Measurements from ENCODE around the gene ACP4.

Gene ACP4

GRCh38 chr19:50843205-50843604 lies 53.0 kb downstream of the ACP4 start:
- no peak for DNase-seq (ENCODE audit: low spot score)
- TF ChIP-seq CTCF (IDR thresholded peaks at IDR 0.05), result no peak
- H3K27ac ChIP-seq, result no peak overlapping the region
- no peak overlapping the region for H3K4me3 ChIP-seq

- Histone ChIP-seq H3K4me3 (no peak overlapping the region), H3K27ac (no peak overlapping the region)
- DNase-seq (ENCODE audit: low spot score), result no peak
- TF ChIP-seq CTCF (IDR thresholded peaks at IDR 0.05), result no peak
Observed at GRCh38 chr19:50843701-50844221, 53.5 kb downstream of the ACP4 start.

- no peak overlapping the region for H3K4me3 ChIP-seq
- no peak overlapping the region for H3K27ac ChIP-seq
- no peak for DNase-seq (ENCODE audit: low spot score)
- TF ChIP-seq CTCF (IDR thresholded peaks at IDR 0.05), result no peak
Observed at GRCh38 chr19:50844296-50844935, 54.2 kb downstream of the ACP4 start.

Data from coronary artery (tissue), 2 donors.